GM19239 (cell line): Measurements from ENCODE around the gene NMNAT3.
"Not testable (repeated sequence)": the region's sequence is repeated elsewhere in the genome, so short reads cannot be mapped to it uniquely, and the experiment has no call there.

Experiments used
- DNase-seq: peaks from one replicate; pipeline ENCODE4 v3.0.0; 2011; ENCODE audit warnings: low spot score; ENCODE audit not compliant: insufficient read length
- FAIRE-seq: peaks from 2 replicates; lab custom pipeline; 2011; peaks lifted over from hg19 to GRCh38; lab: Jason Lieb, UNC

The NMNAT3 gene

GRCh38 chr3:139597947-139598346 lies 79.8 kb downstream of the NMNAT3 start:
- FAIRE-seq: no peak
- no peak for DNase-seq

GRCh38 chr3:139591186-139591585 lies 86.6 kb downstream of the NMNAT3 start:
- not testable (repeated sequence) for DNase-seq, FAIRE-seq

- DNase-seq (no peak), FAIRE-seq (no peak)
These were observed 89.3 kb downstream of the NMNAT3 start for GRCh38 chr3:139588450-139588849.

- DNase-seq (no peak), FAIRE-seq (no peak)
These were observed 90.0 kb downstream of the NMNAT3 start for GRCh38 chr3:139587797-139588196.

GRCh38 chr3:139586420-139587017 lies 91.3 kb downstream of the NMNAT3 start:
- FAIRE-seq (peak; percentile 86), DNase-seq (peak; percentile 22)

- DNase-seq (no peak), FAIRE-seq (no peak)
These were observed 92.0 kb downstream of the NMNAT3 start for GRCh38 chr3:139585820-139586219.

- FAIRE-seq: not testable (repeated sequence)
These were observed 94.1 kb downstream of the NMNAT3 start for GRCh38 chr3:139583651-139584050.

GRCh38 chr3:139578783-139579182 lies 99.0 kb downstream of the NMNAT3 start:
- no peak for FAIRE-seq

More at GRCh38 chr3:139583651-139584050, 94.1 kb downstream of the NMNAT3 start:
- DNase-seq: not testable (repeated sequence)

GRCh38 chr3:139577909-139578308 lies 99.9 kb downstream of the NMNAT3 start:
- DNase-seq (no peak), FAIRE-seq (no peak)

More at GRCh38 chr3:139578783-139579182, 99.0 kb downstream of the NMNAT3 start:
- DNase-seq: no peak

- DNase-seq (no peak), FAIRE-seq (no peak)
These were observed 100.4 kb downstream of the NMNAT3 start for GRCh38 chr3:139577346-139577745.

- DNase-seq (no peak), FAIRE-seq (no peak)
These were observed 103.5 kb downstream of the NMNAT3 start for GRCh38 chr3:139574026-139574947.

GRCh38 chr3:139572847-139573672 lies 104.7 kb downstream of the NMNAT3 start:
- DNase-seq (no peak), FAIRE-seq (no peak)

GRCh38 chr3:139571711-139572110 lies 106.1 kb downstream of the NMNAT3 start:
- no peak for DNase-seq
- FAIRE-seq: no peak

- DNase-seq (no peak), FAIRE-seq (no peak)
These were observed 113.4 kb downstream of the NMNAT3 start for GRCh38 chr3:139564294-139564861.

- FAIRE-seq: no peak
These were observed 115.7 kb downstream of the NMNAT3 start for GRCh38 chr3:139561959-139562676.

GRCh38 chr3:139561255-139561817 lies 116.4 kb downstream of the NMNAT3 start:
- DNase-seq (no peak), FAIRE-seq (no peak)

More at GRCh38 chr3:139561959-139562676, 115.7 kb downstream of the NMNAT3 start:
- DNase-seq: no peak

- no peak for FAIRE-seq
- no peak for DNase-seq
These were observed 117.4 kb downstream of the NMNAT3 start for GRCh38 chr3:139560411-139560810.

- DNase-seq (no peak), FAIRE-seq (no peak)
These were observed 118.2 kb downstream of the NMNAT3 start for GRCh38 chr3:139559541-139559940.
